ENCODE measurements around the gene FRMPD2.

GRCh38 chr10:48273741-48274140 is 755 bp downstream of the FRMPD2 start:
- no peak for TF ChIP-seq CTCF (IDR thresholded peaks at IDR 0.05 in 4 of 5, conservative IDR thresholded peaks at IDR 0.05 in 1 of 5)
- no peak for TF ChIP-seq POLR2A (IDR thresholded peaks at IDR 0.05)
